Uterus (tissue), 2 donors: ENCODE measurements around the gene GPRIN3.

ENCODE experiments used
- POLR2A ChIP-seq, 2 donors: fragments of 450-650 bp; IDR thresholded peaks; one replicate each; pipeline ENCODE4 v1.6.1; 2016; ENCODE audit warnings: antibody characterized with exemption in 2 of 2, mild to moderate bottlenecking in 1 of 2, moderate library complexity in 1 of 2
- TF ChIP-seq, protein P1 (sequence below), 4 experiments: fragments of 200-600 bp in 2 of 4; fragments of 450-650 bp in 2 of 4; sonication (generic) in 2 of 4; IDR thresholded peaks; one replicate each; pipeline ENCODE4 v1.5.1; 2016 to 2019; ENCODE audit warnings: antibody characterized with exemption in 4 of 4, mild to moderate bottlenecking in 2 of 4, moderate library complexity in 1 of 4

GRCh38 chr4:89298155-89298554 lies 9.4 kb downstream of the GPRIN3 start:
- TF ChIP-seq, protein P1, sequence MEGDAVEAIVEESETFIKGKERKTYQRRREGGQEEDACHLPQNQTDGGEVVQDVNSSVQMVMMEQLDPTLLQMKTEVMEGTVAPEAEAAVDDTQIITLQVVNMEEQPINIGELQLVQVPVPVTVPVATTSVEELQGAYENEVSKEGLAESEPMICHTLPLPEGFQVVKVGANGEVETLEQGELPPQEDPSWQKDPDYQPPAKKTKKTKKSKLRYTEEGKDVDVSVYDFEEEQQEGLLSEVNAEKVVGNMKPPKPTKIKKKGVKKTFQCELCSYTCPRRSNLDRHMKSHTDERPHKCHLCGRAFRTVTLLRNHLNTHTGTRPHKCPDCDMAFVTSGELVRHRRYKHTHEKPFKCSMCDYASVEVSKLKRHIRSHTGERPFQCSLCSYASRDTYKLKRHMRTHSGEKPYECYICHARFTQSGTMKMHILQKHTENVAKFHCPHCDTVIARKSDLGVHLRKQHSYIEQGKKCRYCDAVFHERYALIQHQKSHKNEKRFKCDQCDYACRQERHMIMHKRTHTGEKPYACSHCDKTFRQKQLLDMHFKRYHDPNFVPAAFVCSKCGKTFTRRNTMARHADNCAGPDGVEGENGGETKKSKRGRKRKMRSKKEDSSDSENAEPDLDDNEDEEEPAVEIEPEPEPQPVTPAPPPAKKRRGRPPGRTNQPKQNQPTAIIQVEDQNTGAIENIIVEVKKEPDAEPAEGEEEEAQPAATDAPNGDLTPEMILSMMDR (IDR thresholded peaks at IDR 0.05): no peak
- TF ChIP-seq POLR2A (IDR thresholded peaks at IDR 0.05): no peak
